ENCODE results near the gene CSGALNACT2. TPM values are rescaled to one million over a fixed set of nuclear protein-coding genes. Genes with fewer than 3 reads are reported as not detected.

Gene CSGALNACT2
- total and polyA plus RNA-seq, 10 of the 15 experiments (the other 5 are each of a cell fraction or from before 2014, with no cell fraction given), result 2.5 to 12.6 (median 8.7) TPM

DNA sequence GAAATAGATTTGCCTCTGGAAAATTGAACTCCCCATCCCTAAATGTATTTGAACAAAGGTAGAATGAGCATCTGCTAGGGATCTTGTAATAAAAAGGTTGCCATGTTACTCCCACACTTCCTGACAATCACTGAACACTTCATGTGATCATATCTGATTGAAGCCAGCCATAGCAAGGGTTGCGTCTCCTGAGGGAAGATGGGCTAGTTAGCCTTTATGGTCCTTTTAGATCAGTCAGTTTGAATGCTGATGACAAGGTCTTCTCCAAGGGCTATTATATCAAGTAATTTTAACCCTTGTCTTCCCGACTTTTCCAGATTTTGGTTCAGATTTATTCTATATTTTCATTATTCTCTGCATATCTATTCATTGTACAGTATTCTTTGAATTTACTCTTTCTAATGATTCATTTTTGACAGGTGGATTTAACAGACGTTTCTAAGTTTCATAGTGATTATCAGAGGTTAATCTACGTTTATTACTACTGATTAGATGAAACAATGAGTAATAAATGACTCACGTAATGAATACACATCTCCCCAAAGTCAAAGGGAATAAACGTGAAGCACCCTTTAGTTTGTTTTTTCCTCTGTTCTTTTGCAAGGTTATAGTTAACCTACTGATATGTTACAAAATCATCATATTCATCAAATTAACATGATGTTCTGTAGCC is 28.1 kb downstream of the CSGALNACT2 start:
- Histone ChIP-seq H3K4me3 (no peak overlapping the region), H3K9ac (ENCODE audit: control insufficient read depth, insufficient read depth, low read length) (no peak overlapping the region), H3K79me2 (ENCODE audit: control insufficient read depth, insufficient read depth, low read length) (no peaks in the 10 kb centered on the region), H4K20me1 (ENCODE audit: control insufficient read depth, insufficient read depth) (no peaks in the 10 kb centered on the region), H2AFZ (ENCODE audit: control insufficient read depth, low read depth, low read length) (no peak overlapping the region), H3K27ac (ENCODE audit: control insufficient read depth, insufficient read depth) (peak overlapping the region; percentile 40), H3K36me3 (ENCODE audit: control insufficient read depth in 2 of 2, insufficient read depth in 2 of 2, low read length in 1 of 2) (peaks cover 4 to 9% of the 10 kb centered on the region in 2 experiments; a peak in 3 of 4 replicates), H3K4me2 (ENCODE audit: control insufficient read depth, insufficient read depth) (no peak overlapping the region), H3K27me3 (replicated peaks in 1 of 2; ENCODE audit: control insufficient read depth in 2 of 2, insufficient read depth in 2 of 2, low read length in 1 of 2) (no peaks in the 10 kb centered on the region), H3K9me3 (replicated peaks; ENCODE audit: control insufficient read depth, insufficient read depth, low read length) (no peaks in the 10 kb centered on the region), H3K4me1 (ENCODE audit: control insufficient read depth, insufficient read depth, low read length) (peaks cover 3% of the 10 kb centered on the region; the same call in 1 of the 2 replicates)
- intact Hi-C loops (cut with micrococcal nuclease; ENCODE audit: unreplicated experiment) (no loop called here), in situ Hi-C loops (cut with MboI) (loop anchor here (25.0 kb wide), 1 partner anchor 1796 kb away; the partner anchor contains the start of gene RASSF4)
- BruUV-seq (replicated peaks), result no TSS peak
- ChIA-PET RAD21 (ENCODE audit: unreplicated experiment) (no interaction called here), CTCF (interaction anchor here (0.9 kb wide), 1 partner anchor 36 kb away, joined by 3 read pairs; no protein-coding TSS in a partner anchor), SMC1A (ENCODE audit: uncharacterized antibody, unreplicated experiment) (interaction anchor here (1.1 kb wide), 1 partner anchor 21 kb away, joined by 3 read pairs; no protein-coding TSS in a partner anchor), POLR2A (no interaction called here)
- DNase-seq (ENCODE audit: low read depth, low spot score) (no peak), ATAC-seq (peak; percentile 54), FAIRE-seq (no peak)
- 17% methylated on average over 6 of the region's 6 CpGs for WGBS (ENCODE audit: insufficient coverage, insufficient replicate concordance, low lambda C conversion rate, missing lambda C conversion rate)
- TF ChIP-seq, protein P1, sequence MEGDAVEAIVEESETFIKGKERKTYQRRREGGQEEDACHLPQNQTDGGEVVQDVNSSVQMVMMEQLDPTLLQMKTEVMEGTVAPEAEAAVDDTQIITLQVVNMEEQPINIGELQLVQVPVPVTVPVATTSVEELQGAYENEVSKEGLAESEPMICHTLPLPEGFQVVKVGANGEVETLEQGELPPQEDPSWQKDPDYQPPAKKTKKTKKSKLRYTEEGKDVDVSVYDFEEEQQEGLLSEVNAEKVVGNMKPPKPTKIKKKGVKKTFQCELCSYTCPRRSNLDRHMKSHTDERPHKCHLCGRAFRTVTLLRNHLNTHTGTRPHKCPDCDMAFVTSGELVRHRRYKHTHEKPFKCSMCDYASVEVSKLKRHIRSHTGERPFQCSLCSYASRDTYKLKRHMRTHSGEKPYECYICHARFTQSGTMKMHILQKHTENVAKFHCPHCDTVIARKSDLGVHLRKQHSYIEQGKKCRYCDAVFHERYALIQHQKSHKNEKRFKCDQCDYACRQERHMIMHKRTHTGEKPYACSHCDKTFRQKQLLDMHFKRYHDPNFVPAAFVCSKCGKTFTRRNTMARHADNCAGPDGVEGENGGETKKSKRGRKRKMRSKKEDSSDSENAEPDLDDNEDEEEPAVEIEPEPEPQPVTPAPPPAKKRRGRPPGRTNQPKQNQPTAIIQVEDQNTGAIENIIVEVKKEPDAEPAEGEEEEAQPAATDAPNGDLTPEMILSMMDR (IDR thresholded peaks at IDR 0.05 in 2 of 3, conservative IDR thresholded peaks at IDR 0.05 in 1 of 3; ENCODE audit: control insufficient read depth in 2 of 3, extremely low read depth in 1 of 3, insufficient read depth in 1 of 3, low read depth in 3 of 3, low read length in 3 of 3), result no peak
- peak; percentile 47; the same call in 1 of the 2 replicates for TF ChIP-seq MTA2 (IDR thresholded peaks at IDR 0.05; ENCODE audit: low read depth)
- TF ChIP-seq, protein P2, sequence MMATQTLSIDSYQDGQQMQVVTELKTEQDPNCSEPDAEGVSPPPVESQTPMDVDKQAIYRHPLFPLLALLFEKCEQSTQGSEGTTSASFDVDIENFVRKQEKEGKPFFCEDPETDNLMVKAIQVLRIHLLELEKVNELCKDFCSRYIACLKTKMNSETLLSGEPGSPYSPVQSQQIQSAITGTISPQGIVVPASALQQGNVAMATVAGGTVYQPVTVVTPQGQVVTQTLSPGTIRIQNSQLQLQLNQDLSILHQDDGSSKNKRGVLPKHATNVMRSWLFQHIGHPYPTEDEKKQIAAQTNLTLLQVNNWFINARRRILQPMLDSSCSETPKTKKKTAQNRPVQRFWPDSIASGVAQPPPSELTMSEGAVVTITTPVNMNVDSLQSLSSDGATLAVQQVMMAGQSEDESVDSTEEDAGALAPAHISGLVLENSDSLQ (IDR thresholded peaks at IDR 0.05), result 0 out of 2 replicates have a peak, but pooled peaks have one; percentile 8
- TF ChIP-seq JUNB (IDR thresholded peaks at IDR 0.05), result peak; percentile 89
- no peak for TF ChIP-seq RAD21 (IDR thresholded peaks at IDR 0.05; ENCODE audit: insufficient read depth, low read depth, low read length)
- TF ChIP-seq NFIC (IDR thresholded peaks at IDR 0.05; ENCODE audit: low read depth, low read length), result peak; percentile 27; the same call in 1 of the 2 replicates
- no peak for TF ChIP-seq RBBP5 (conservative IDR thresholded peaks at IDR 0.05)
